Measurements from ENCODE around the gene PPTC7. TPM values are rescaled to one million over a fixed set of nuclear protein-coding genes. Genes with fewer than 3 reads are reported as not detected.

PPTC7 gene
- total and polyA plus RNA-seq, 4 donors: 5.6 to 15.7 (median 8.3) TPM

GRCh38 chr12:110538869-110539622, 44.1 kb downstream of the PPTC7 start:
- peaks cover 9 to 36% (median 34%) of the 10 kb centered on the region in 4 donors for H3K4me1 ChIP-seq (ENCODE audit: control insufficient read depth in 4 of 4, insufficient read depth in 4 of 4, low read length in 3 of 4)
- no peak for DNase-seq (ENCODE audit: low spot score)
- no peak overlapping the region for H3K4me3 ChIP-seq (ENCODE audit: low read depth in 1 of 3, low read length in 3 of 3)
- no peak for TF ChIP-seq HNF4G (IDR thresholded peaks at IDR 0.05)
- no peak for TF ChIP-seq GABPA (IDR thresholded peaks at IDR 0.05 in 1 of 2, conservative IDR thresholded peaks at IDR 0.05 in 1 of 2)
- no peak for TF ChIP-seq HNF4A (conservative IDR thresholded peaks at IDR 0.05)
- TF ChIP-seq FOXA1 (IDR thresholded peaks at IDR 0.05): no peak
- no peak for TF ChIP-seq NR2F2 (IDR thresholded peaks at IDR 0.05)
- no peak for TF ChIP-seq RAD21 (IDR thresholded peaks at IDR 0.05)
- TF ChIP-seq CTCF (IDR thresholded peaks at IDR 0.05; ENCODE audit: low read depth, low read length, missing input control): no peak
- TF ChIP-seq TAF1 (conservative IDR thresholded peaks at IDR 0.05): no peak
- no peak for TF ChIP-seq RXRA (IDR thresholded peaks at IDR 0.05)
- TF ChIP-seq YY1 (IDR thresholded peaks at IDR 0.05): no peak
- no peak for TF ChIP-seq ATF3 (IDR thresholded peaks at IDR 0.05)
- no peak for TF ChIP-seq MAX (IDR thresholded peaks at IDR 0.05)
- TF ChIP-seq, protein P1, sequence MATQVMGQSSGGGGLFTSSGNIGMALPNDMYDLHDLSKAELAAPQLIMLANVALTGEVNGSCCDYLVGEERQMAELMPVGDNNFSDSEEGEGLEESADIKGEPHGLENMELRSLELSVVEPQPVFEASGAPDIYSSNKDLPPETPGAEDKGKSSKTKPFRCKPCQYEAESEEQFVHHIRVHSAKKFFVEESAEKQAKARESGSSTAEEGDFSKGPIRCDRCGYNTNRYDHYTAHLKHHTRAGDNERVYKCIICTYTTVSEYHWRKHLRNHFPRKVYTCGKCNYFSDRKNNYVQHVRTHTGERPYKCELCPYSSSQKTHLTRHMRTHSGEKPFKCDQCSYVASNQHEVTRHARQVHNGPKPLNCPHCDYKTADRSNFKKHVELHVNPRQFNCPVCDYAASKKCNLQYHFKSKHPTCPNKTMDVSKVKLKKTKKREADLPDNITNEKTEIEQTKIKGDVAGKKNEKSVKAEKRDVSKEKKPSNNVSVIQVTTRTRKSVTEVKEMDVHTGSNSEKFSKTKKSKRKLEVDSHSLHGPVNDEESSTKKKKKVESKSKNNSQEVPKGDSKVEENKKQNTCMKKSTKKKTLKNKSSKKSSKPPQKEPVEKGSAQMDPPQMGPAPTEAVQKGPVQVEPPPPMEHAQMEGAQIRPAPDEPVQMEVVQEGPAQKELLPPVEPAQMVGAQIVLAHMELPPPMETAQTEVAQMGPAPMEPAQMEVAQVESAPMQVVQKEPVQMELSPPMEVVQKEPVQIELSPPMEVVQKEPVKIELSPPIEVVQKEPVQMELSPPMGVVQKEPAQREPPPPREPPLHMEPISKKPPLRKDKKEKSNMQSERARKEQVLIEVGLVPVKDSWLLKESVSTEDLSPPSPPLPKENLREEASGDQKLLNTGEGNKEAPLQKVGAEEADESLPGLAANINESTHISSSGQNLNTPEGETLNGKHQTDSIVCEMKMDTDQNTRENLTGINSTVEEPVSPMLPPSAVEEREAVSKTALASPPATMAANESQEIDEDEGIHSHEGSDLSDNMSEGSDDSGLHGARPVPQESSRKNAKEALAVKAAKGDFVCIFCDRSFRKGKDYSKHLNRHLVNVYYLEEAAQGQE (IDR thresholded peaks at IDR 0.05): no peak
- TF ChIP-seq JUND (IDR thresholded peaks at IDR 0.05): no peak
- TF ChIP-seq EGR1 (IDR thresholded peaks at IDR 0.05; ENCODE audit: low read depth in 2 of 2): no peak
- no peak for TF ChIP-seq FOXA2 (IDR thresholded peaks at IDR 0.05)
- peak overlapping the region; percentile 67 to 88 for H3K27ac ChIP-seq (ENCODE audit: low read depth in 1 of 2, low read length in 2 of 2)
- no peaks in the 10 kb centered on the region for H3K9me3 ChIP-seq (ENCODE audit: control insufficient read depth in 4 of 4, low read length in 3 of 4)
- H3K36me3 ChIP-seq (ENCODE audit: control insufficient read depth in 4 of 4, insufficient read depth in 3 of 4, low read depth in 1 of 4, low read length in 3 of 4): peaks cover 0 to 4% (median 2%) of the 10 kb centered on the region in 4 donors
- H3K9ac ChIP-seq (ENCODE audit: low read depth in 1 of 2, low read length in 2 of 2): no peak overlapping the region
- H3K27me3 ChIP-seq (ENCODE audit: control insufficient read depth in 4 of 4, insufficient read depth in 4 of 4, low read length in 3 of 4): no peaks in the 10 kb centered on the region
- 92% methylated on average over 5 of the region's 5 CpGs for WGBS

Data from liver (tissue), 9 donors.